ENCODE measurements around the gene CHI3L2. TPM values are rescaled to one million over a fixed set of nuclear protein-coding genes. Genes with fewer than 3 reads are reported as not detected.

Gene CHI3L2
- total RNA-seq, 6 donors from 2014 or later, result 2.1 to 115 (median 21.3) TPM

GRCh38 chr1:111209622-111210021 lies 17.9 kb upstream of the CHI3L2 start:
- no peak for TF ChIP-seq POLR2AphosphoS5 (IDR thresholded peaks at IDR 0.05)
- no peak for TF ChIP-seq EP300 (IDR thresholded peaks at IDR 0.05)
- no peak for TF ChIP-seq CTCF (IDR thresholded peaks at IDR 0.05)
- WGBS, 2 donors, result 91 to 93% methylated on average over 4 of the region's 4 CpGs

GRCh38 chr1:111211921-111212320 lies 15.6 kb upstream of the CHI3L2 start:
- DNase-seq (no peak), ATAC-seq (ENCODE audit: low FRiP score in 2 of 2) (no peak)
- H3K9me3 ChIP-seq, result no peaks in the 10 kb centered on the region
- H3K36me3 ChIP-seq, result no peaks in the 10 kb centered on the region
- no peak overlapping the region for H3K4me3 ChIP-seq
- peaks cover 4 to 19% (median 17%) of the 10 kb centered on the region in 4 donors for H3K4me1 ChIP-seq
- 96 to 100% methylated on average over 1 of the region's 1 CpG for WGBS, 2 donors
- no peaks in the 10 kb centered on the region for H3K27me3 ChIP-seq
- no peak overlapping the region for H3K27ac ChIP-seq
- TF ChIP-seq POLR2AphosphoS5 (IDR thresholded peaks at IDR 0.05), result no peak
- no peak for TF ChIP-seq CTCF (IDR thresholded peaks at IDR 0.05)
- TF ChIP-seq POLR2A (IDR thresholded peaks at IDR 0.05), result no peak
- no peak for TF ChIP-seq EP300 (IDR thresholded peaks at IDR 0.05)

More at GRCh38 chr1:111209622-111210021, 17.9 kb upstream of the CHI3L2 start:
- Histone ChIP-seq H3K27ac (no peak overlapping the region), H3K4me1 (peaks cover 15 to 23% (median 16%) of the 10 kb centered on the region in 4 donors), H3K36me3 (no peaks in the 10 kb centered on the region), H3K27me3 (no peaks in the 10 kb centered on the region), H3K4me3 (no peak overlapping the region), H3K9me3 (no peaks in the 10 kb centered on the region)
- DNase-seq (no peak), ATAC-seq (ENCODE audit: low FRiP score in 2 of 2) (no peak)

GRCh38 chr1:111212634-111213335 lies 14.7 kb upstream of the CHI3L2 start:
- DNase-seq (no peak), ATAC-seq (ENCODE audit: low FRiP score in 2 of 2) (no peak)
- Histone ChIP-seq H3K27me3 (no peaks in the 10 kb centered on the region), H3K4me1 (peaks cover 4 to 21% (median 18%) of the 10 kb centered on the region in 4 donors), H3K4me3 (no peak overlapping the region), H3K27ac (no peak overlapping the region), H3K9me3 (no peaks in the 10 kb centered on the region), H3K36me3 (no peaks in the 10 kb centered on the region)
- TF ChIP-seq CTCF (IDR thresholded peaks at IDR 0.05) (no peak), POLR2A (IDR thresholded peaks at IDR 0.05) (no peak), EP300 (IDR thresholded peaks at IDR 0.05) (no peak), POLR2AphosphoS5 (IDR thresholded peaks at IDR 0.05) (no peak)
- WGBS, 2 donors, result 74 to 78% methylated on average over 5 of the region's 5 CpGs

GRCh38 chr1:111213412-111213811 lies 14.1 kb upstream of the CHI3L2 start:
- Histone ChIP-seq H3K4me1 (peaks cover 4 to 21% (median 18%) of the 10 kb centered on the region in 4 donors), H3K36me3 (no peaks in the 10 kb centered on the region), H3K4me3 (no peak overlapping the region), H3K9me3 (no peaks in the 10 kb centered on the region), H3K27me3 (no peaks in the 10 kb centered on the region), H3K27ac (no peak overlapping the region)
- no peak for ATAC-seq (ENCODE audit: low FRiP score in 2 of 2)
- TF ChIP-seq POLR2AphosphoS5 (IDR thresholded peaks at IDR 0.05) (peak in 1 of 2 donors; percentile 21), POLR2A (IDR thresholded peaks at IDR 0.05) (no peak), CTCF (IDR thresholded peaks at IDR 0.05) (no peak)
- DNase-seq, result no peak
- 55 to 68% methylated on average over 6 of the region's 6 CpGs for WGBS, 2 donors

All from upper lobe of left lung (tissue), 6 donors.